OCI-LY7 (cell line): ENCODE measurements around the gene CFAP77. TPM values are rescaled to one million over a fixed set of nuclear protein-coding genes. Genes with fewer than 3 reads are reported as not detected.

Experiments used
- BruUV-seq: library from RNA; stranded (reverse); fragments of 400-500 nt; replicated peaks from 2 replicates; lab custom pipeline; 2021; lab: Mats Ljungman, UMichigan
- CTCF ChIA-PET: fragments of 300-600 bp; sonication (Branson Sonifier 250); formaldehyde crosslinking; loops from one replicate; lab custom pipeline; 2022; ENCODE audit warnings: antibody characterized with exemption; ENCODE audit not compliant: unreplicated experiment; lab: Charles Lee
- POLR2A ChIA-PET: fragments of 300-600 bp; sonication (Branson Sonifier 250); formaldehyde crosslinking; loops from one replicate; lab custom pipeline; 2022; ENCODE audit warnings: antibody characterized with exemption; lab: Charles Lee
- DNase-seq: peaks from one replicate; pipeline ENCODE4 v3.0.0-alpha.2; 2015; ENCODE audit warnings: low spot score
- H2AFZ ChIP-seq: fragments of 200-600 bp; sonication (generic), shearing (Covaris generic); 2 replicates; pipeline ENCODE4 v1.6.1; 2014; ENCODE audit warnings: mild to moderate bottlenecking, antibody characterized with exemption, low read length, moderate library complexity
- H3K27ac ChIP-seq: fragments of 200-600 bp; sonication (generic); 2 replicates; pipeline ENCODE4 v1.5.1; 2014; ENCODE audit warnings: mixed run types, low read depth, mild to moderate bottlenecking, moderate library complexity, low read length, inconsistent platforms; ENCODE audit not compliant: poor library complexity, severe bottlenecking
- H3K36me3 ChIP-seq: fragments of 200-600 bp; sonication (generic); 2 replicates; pipeline ENCODE4 v1.6.1; 2014; ENCODE audit warnings: mild to moderate bottlenecking, antibody characterized with exemption, low read length, moderate library complexity, mixed read lengths; ENCODE audit not compliant: insufficient read depth
- H3K4me1 ChIP-seq: fragments of 200-600 bp; sonication (generic); 2 replicates; pipeline ENCODE4 v1.5.1; 2014; ENCODE audit warnings: mild to moderate bottlenecking, low read length; ENCODE audit not compliant: insufficient read depth, poor library complexity, severe bottlenecking
- H3K4me2 ChIP-seq: fragments of 200-600 bp; sonication (generic); 2 replicates; pipeline ENCODE4 v1.6.1; 2014; ENCODE audit warnings: mild to moderate bottlenecking, low read length
- H3K4me3 ChIP-seq: fragments of 200-600 bp; sonication (generic); 2 replicates; pipeline ENCODE4 v1.5.1; 2014; ENCODE audit warnings: mild to moderate bottlenecking, low read depth, low read length; ENCODE audit not compliant: poor library complexity, severe bottlenecking
- H3K79me2 ChIP-seq: fragments of 200-600 bp; sonication (generic); 2 replicates; pipeline ENCODE4 v1.6.1; 2016; ENCODE audit warnings: low read depth, mild to moderate bottlenecking, low read length, moderate library complexity, mixed read lengths; ENCODE audit not compliant: insufficient read depth
- H3K9me2 ChIP-seq: fragments of 200-600 bp; sonication (generic); 2 replicates; pipeline ENCODE4 v1.6.1; 2016; ENCODE audit warnings: mild to moderate bottlenecking, low read length, mixed read lengths; ENCODE audit not compliant: insufficient read depth
- H3K9me3 ChIP-seq: fragments of 200-600 bp; sonication (generic); 2 replicates; pipeline ENCODE4 v1.6.1; 2014; ENCODE audit warnings: mild to moderate bottlenecking, mixed run types, low read length, mixed read lengths
- H4K20me1 ChIP-seq: fragments of 200-600 bp; sonication (generic); 2 replicates; pipeline ENCODE4 v1.6.1; 2014; ENCODE audit warnings: mild to moderate bottlenecking, antibody characterized with exemption, low read length, moderate library complexity, mixed read lengths; ENCODE audit not compliant: insufficient read depth
- EZH2phosphoT487 ChIP-seq: fragments of 200-600 bp; sonication (generic); IDR thresholded peaks from 2 replicates; pipeline ENCODE4 v1.6.1; 2018; ENCODE audit warnings: low read depth, borderline replicate concordance, mild to moderate bottlenecking, mixed run types, antibody characterized with exemption, low read length, moderate library complexity, mixed read lengths
- intact Hi-C: fragments of 100-400 bp; cut with micrococcal nuclease; formaldehyde crosslinking; loops from one replicate; pipeline ENCODE4 v1.10.0; 2022; ENCODE audit not compliant: unreplicated experiment
- total RNA-seq, 2 experiments: library from RNA; depleted of rRNA in 1 of 2; stranded (reverse); fragments of >200 nt in 1 of 2; shearing (Covaris generic) in 1 of 2; gene quantifications; 2 replicates each; pipeline ENCODE4 v1.2.3, GENCODE V29; 2014 to 2022
- TF ChIP-seq, protein P1 (sequence below): fragments of 200-600 bp; sonication (generic); conservative IDR thresholded peaks from 2 replicates; pipeline ENCODE4 v1.5.1; 2014; ENCODE audit warnings: mild to moderate bottlenecking, antibody characterized with exemption, low read length, moderate library complexity, mixed read lengths

CFAP77 gene
- total RNA-seq, 2 experiments from 2014 or later: not detected

DNA sequence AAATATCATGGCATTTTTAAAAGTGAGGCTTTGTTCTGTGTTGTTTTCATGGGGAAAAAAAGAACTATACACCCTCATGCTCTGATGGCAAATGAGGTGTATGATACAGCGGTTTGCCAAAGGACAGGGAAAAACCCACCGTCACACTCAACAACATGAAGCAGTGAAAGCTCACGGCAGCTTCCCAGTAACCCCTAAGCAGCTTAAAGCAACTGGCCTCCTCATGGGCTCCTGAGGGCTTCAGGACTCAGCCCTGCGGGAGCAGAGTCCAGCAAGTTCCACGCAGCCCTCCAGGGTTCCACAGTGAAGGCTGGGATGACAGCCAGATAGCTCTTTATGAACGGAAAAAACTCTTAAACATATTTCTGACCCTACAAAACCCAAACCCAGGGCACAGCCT lies 185.3 kb downstream of the CFAP77 start:
- CTCF ChIA-PET: no interaction called here
- no peak overlapping the region for H3K4me3 ChIP-seq
- no peak overlapping the region for H3K4me2 ChIP-seq
- H3K79me2 ChIP-seq: no peaks in the 10 kb centered on the region
- no peak overlapping the region for H3K27ac ChIP-seq
- POLR2A ChIA-PET: no interaction called here
- H3K4me1 ChIP-seq: no peaks in the 10 kb centered on the region
- no peaks in the 10 kb centered on the region for H4K20me1 ChIP-seq
- no TSS peak for BruUV-seq
- TF ChIP-seq, protein P1, sequence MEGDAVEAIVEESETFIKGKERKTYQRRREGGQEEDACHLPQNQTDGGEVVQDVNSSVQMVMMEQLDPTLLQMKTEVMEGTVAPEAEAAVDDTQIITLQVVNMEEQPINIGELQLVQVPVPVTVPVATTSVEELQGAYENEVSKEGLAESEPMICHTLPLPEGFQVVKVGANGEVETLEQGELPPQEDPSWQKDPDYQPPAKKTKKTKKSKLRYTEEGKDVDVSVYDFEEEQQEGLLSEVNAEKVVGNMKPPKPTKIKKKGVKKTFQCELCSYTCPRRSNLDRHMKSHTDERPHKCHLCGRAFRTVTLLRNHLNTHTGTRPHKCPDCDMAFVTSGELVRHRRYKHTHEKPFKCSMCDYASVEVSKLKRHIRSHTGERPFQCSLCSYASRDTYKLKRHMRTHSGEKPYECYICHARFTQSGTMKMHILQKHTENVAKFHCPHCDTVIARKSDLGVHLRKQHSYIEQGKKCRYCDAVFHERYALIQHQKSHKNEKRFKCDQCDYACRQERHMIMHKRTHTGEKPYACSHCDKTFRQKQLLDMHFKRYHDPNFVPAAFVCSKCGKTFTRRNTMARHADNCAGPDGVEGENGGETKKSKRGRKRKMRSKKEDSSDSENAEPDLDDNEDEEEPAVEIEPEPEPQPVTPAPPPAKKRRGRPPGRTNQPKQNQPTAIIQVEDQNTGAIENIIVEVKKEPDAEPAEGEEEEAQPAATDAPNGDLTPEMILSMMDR: no peak
- no peak for TF ChIP-seq EZH2phosphoT487
- no peaks in the 10 kb centered on the region for H3K9me2 ChIP-seq
- intact Hi-C loops: no loop called here
- DNase-seq: no peak
- peaks cover 68% of the 10 kb centered on the region for H3K36me3 ChIP-seq
- H3K9me3 ChIP-seq: no peaks in the 10 kb centered on the region
- no peak overlapping the region for H2AFZ ChIP-seq

DNA sequence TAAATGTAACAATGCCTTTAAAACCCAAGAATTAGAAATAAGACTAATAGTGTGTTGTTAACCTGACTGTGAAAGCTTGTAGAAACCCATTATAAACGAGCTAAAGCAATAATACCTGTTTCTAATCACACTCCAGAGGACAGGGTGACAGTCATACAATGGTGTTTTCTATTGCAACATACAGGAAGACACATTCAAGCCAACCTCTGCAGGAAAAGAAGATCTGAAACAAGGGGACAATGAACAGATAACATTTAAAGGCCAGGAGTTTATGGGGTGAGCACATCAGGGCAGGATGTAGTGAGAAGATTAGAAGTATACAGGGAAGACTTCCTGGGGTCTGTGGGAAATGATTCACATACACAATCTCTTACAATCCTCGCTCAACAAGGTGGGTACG lies 186.2 kb downstream of the CFAP77 start:
- TF ChIP-seq, protein P1: no peak
- no peak for TF ChIP-seq EZH2phosphoT487
- CTCF ChIA-PET: no interaction called here
- Histone ChIP-seq H3K9me3 (no peaks in the 10 kb centered on the region), H3K4me3 (no peak overlapping the region), H2AFZ (no peak overlapping the region), H3K4me1 (no peaks in the 10 kb centered on the region), H3K27ac (no peak overlapping the region), H3K4me2 (no peak overlapping the region), H3K79me2 (no peaks in the 10 kb centered on the region), H3K9me2 (no peaks in the 10 kb centered on the region), H4K20me1 (no peaks in the 10 kb centered on the region), H3K36me3 (peaks cover 77% of the 10 kb centered on the region)
- POLR2A ChIA-PET: no interaction called here
- no TSS peak for BruUV-seq
- intact Hi-C loops: no loop called here
- DNase-seq: no peak

DNA sequence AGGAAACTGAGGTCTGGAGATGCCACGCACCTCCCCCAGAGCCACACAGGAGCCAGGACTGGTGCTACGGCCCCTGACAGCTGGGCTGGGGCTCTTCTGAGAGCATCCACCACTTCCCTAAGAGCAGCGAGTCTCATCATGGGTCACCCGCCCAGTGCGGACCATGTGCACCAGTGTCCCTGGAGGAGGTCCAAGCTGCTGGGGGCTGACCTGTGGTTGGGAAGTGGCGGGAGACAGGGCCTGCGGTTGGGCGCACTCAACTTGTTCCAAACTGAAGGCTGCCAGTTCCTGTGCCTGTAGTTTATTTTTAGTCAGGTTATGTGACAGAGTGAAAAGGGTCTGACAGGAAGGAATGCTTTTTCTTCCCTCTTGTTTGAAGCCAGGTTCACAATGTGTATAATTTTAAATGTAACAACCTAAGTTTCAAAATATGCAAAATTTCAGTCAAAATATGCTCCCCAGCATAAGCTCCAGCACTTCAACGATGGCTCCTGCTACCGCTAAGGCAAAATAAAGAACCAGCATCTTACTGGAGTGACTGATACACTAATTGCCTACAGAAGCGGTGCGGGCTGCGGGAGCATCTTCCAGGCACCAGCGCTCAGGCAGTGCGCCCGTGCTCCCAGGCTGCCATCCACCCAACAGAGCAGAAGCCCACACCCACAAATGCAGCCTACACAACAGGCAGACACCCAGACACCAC lies 187.2 kb downstream of the CFAP77 start:
- Histone ChIP-seq H3K4me2 (no peak overlapping the region), H4K20me1 (no peaks in the 10 kb centered on the region), H2AFZ (no peak overlapping the region), H3K36me3 (peaks cover 87% of the 10 kb centered on the region), H3K4me1 (no peaks in the 10 kb centered on the region), H3K27ac (no peak overlapping the region), H3K9me2 (no peaks in the 10 kb centered on the region), H3K79me2 (no peaks in the 10 kb centered on the region), H3K4me3 (no peak overlapping the region), H3K9me3 (no peaks in the 10 kb centered on the region)
- POLR2A ChIA-PET: no interaction called here
- intact Hi-C loops: no loop called here
- CTCF ChIA-PET: no interaction called here
- TF ChIP-seq, protein P1: no peak
- TF ChIP-seq EZH2phosphoT487: no peak
- no TSS peak for BruUV-seq
- no peak for DNase-seq
